ENCODE results near the gene BRAF.
"Not testable (repeated sequence)": the region's sequence is repeated elsewhere in the genome, so short reads cannot be mapped to it uniquely, and the experiment has no call there.

- TF ChIP-seq CTCF, POLR2A (IDR thresholded peaks at IDR 0.05): not testable (repeated sequence)
These were observed 181.5 kb downstream of the BRAF start for GRCh38 chr7:140743255-140743654.

All from heart left ventricle (tissue), 13 donors.